Suppressor macrophage (primary cell): ENCODE measurements around the gene MDK.

Experiments used
- DNase-seq, 4 experiments: peaks; one replicate each; pipeline ENCODE4 v3.0.0-alpha.2; 2020 to 2022

Gene MDK

GRCh38 chr11:46383974-46384701 lies 2.7 kb downstream of the MDK start:
- DNase-seq, result no peak

- no peak for DNase-seq
These were observed 3.9 kb downstream of the MDK start for GRCh38 chr11:46385169-46386004.

DNA sequence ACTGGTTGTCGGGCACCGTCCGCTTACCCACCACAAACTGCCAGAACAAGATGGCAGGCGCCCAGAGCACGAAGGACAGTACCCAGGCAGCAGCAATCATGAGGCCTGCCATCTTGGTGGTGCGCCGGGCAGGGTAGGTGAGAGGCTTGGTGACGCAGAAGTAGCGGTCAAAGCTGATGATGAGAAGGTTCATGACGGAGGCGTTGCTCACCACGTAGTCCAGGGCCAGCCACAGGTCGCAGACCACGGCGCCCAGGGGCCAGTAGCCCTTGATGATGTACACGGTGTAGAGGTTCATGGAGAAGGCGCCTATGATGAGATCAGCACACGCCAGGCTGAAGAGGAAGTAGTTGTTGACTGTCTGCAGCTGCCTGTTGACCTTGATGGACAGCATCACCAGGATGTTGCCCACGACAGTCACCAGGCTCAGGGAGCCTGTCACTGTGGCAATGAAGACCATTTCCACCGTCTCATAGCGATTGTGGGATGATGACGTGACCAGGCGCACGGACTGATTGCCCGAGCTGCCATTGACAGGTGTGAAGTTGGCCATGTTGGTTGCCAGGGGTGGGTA lies 4.6 kb downstream of the MDK start:
- peak in 3 of 4 experiments; percentile 57 to 78 (median 59) for DNase-seq

DNA sequence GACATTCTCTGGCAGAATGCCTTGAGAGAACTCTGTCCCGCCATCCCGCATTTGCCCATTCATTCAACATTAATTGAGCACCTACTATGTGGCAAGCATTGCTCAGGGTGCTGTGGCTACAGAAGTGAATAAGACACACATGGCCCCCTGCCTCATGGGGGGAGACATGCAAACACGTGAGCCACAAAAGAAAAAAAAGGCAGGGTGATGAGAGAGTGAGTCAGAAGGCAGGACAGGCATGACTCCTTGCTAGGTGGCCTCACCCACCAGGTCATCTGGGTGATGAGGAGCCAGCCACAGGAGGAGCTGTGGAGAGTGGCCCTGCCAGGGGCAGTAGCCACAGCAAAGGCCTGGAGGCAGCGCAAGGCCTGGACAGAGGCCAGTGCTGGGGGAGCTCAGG lies 5.2 kb downstream of the MDK start:
- DNase-seq, result peak in 2 of 4 experiments; percentile 49 to 70

- no peak for DNase-seq
These were observed 6.0 kb downstream of the MDK start for GRCh38 chr11:46387456-46387855.

DNA sequence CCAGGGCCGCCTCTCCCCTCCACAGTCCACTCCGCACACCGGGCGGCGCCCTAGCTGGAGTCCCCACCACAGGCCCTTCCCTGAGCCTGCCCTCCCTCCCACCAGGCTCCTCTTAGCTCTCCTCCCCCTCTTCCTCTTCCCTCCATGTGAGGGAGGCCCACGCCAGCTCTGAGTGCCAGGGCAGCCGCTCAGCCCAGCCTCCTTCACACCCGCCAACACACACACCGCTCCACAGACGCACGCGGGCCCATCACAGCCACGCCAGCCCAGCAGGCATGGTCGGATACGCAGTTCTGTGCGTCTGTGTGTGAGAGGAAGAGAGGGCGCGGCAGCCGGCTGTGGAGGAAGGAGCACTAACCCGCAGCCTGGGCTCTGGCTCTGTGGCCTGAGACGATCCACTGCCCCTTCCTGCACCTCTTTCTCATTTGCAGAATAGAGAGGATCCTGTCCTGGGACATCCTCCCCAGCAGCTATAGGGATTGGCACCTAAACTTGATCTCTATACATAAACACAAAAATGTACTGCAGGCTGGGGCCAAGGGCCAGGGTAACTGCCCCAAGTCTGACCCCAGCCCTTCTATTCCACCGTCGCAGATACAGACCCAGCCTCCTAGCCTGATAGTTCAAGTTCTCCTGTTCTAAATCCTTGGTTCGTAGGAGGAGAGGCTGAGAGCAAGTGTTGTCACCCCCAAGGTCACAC lies 6.6 kb downstream of the MDK start:
- DNase-seq, result peak; percentile 78 to 90 (median 86)

DNA sequence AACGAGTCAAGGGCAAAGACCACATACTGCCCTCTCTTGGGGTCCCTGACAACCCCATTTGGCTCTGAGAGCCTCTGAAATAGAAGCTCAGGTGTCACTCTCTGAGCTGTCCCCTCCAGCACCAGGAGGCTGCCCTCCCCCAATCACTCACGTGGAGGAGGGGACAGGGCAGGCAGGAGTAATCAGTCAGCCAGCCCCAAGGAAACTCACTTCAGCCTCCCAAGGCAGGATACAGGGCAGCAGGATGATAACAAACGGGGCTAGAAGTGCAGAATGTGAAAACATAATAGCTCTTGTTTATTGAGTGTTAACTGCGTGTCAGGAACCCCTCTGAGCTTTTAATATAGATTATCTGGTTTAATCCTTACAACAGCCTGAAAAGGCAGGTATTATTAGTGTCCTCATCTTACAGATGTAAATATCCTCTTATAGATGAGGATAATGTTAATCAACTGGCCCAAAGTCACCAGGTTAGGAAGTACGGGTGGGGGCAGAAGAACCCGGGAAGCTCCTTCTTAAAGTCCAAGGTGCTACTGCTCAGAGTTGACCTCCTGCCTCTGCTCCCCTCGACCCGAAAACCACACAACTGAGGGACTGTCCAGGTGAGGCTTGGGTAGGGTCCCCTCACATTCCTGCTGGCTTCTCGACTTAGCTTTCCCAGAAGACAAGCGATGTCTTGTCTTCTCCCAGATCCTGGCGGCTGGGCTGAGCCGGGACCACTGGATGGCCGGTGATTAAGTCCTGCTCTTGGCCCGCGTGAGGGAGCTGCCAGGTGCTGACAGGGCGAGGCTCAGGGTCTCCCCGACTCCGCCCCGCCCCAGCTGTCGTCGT lies 7.4 kb downstream of the MDK start:
- no peak for DNase-seq

DNA sequence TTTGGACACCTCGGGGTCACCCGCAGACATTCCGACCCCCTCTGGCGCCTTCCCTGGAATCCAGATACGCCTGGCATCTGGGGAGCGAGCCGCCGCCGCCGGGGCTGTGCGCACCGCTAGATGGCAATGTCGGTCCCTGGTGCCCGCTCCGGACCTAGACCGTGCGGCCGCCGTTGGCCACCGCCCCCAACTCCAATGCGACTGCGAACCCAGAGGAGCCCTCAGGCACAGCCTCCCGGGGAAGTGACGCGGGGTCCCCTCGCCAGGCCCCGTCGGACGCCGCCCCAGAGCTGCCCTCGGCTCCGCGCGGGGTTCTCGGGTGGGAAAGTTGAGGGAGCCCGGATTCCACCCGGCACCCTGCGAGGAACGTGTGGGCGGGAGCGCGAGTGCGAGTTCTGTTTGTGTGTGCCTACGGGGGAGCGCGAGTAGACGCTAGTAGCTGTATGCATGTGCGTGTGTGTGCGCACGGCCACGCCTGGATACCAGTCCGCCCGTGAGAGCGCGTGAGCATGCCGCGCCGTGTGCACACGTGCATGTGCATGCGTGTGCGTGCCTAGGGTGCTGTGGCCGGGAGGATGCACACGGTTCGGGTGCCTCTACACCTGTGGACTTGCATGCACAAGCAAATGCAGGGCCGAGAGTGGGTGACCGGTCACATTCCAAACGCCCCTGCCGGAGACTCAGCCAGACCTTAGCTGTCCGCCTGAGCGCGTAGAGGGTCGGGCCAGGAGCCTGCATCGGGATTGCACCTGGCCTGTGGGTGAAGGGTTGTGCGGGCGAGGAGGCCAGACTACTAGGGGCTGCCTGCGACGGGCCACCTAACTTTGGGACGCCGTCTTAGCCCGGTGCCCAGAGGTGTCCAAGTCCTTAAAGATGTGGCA lies 8.2 kb downstream of the MDK start:
- peak; percentile 81 to 92 (median 84) for DNase-seq

- DNase-seq, result peak in 1 of 4 experiments; percentile 35
These were observed 9.1 kb downstream of the MDK start for GRCh38 chr11:46390331-46391171.

DNA sequence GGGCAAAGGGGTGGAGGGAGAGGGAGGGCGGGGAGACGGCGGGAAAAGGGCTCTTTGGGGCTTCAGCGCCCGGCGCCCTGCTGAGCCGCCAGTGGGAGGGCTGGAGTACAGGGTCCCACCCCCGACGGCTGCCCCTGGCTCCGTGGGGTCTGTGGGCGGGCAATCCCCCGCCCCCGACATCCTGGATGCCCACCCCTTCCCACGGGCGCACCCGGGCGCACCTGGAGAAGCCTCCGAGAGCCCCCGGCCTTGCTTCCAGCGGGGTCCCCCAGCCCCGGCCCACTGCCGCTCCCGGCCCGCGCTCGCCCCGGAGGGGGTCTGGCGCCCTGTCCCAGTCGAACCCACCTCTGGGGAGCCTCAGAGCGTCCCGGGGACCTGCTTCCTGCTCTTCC lies 9.7 kb downstream of the MDK start:
- DNase-seq, result no peak

DNA sequence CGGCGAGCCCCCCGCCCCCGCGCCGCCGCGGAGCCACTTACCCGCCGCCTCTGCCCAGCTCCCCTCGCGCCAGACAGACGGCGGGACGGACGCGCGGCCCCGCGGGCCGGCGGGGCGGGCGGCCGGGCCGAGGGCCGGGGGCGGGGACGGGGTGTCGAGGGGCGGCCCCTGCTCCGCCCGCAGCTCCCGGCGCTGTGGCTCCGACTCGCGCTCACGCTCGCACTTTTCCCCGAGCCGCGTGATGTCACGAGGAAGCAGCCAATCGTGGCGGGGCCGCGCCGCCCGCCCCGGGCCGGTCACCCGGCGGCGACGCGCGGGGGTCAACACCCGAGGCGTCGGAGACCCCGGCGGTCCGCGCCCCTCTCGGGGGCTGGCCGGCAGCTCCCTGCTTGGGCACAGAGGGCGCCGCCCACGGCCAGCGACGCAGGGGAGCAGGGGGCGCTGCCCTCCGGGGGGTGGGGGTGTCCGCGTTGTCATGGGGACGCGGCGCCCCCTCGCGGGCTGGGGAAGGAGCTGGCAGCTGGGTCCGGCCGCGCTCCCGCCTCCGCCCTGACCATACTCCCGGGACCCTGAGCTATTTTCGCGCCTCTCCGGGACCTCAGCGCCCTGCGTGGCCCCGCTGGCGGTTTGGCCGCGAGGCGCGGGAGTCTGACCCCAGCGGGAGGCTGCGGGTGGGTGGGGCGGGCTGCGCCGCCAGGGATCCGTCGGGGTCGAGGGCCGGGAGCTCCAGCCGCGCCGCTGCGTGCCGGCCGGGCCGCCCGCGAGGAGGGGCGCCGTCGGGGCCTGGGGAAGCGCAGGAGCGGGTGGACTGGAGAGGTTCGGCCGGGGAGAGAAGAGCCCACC lies 10.3 kb downstream of the MDK start, which contains the start of gene CHRM4:
Gene CHRM4 (minus strand): TSS at position 199 of the 843 bp plus-strand sequence. CDS start 5,219 bp downstream, outside the sequence.
- DNase-seq, result peak; percentile 49 to 76 (median 61)

GRCh38 chr11:46392421-46393230 lies 11.2 kb downstream of the MDK start:
- DNase-seq, result peak; percentile 88 to 95 (median 94)

DNA sequence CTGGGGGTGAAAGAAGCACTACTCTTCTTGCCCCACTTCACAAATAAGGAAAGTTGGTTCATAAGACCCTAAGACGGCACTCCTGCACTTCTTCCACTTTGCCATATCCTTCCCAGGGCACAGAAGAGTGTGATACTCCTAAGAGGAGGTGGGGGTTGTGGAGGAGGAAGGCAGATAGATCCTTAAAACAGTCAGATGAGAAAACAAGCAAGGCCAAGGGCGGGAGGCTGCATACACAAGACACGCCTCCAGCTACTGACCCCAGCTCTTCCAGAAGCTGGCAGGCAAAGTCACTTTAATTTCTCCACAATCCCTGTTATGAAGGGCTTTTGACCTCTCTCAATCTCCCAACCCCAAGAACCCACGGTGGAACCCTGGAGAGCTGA lies 11.8 kb downstream of the MDK start:
- no peak for DNase-seq

DNA sequence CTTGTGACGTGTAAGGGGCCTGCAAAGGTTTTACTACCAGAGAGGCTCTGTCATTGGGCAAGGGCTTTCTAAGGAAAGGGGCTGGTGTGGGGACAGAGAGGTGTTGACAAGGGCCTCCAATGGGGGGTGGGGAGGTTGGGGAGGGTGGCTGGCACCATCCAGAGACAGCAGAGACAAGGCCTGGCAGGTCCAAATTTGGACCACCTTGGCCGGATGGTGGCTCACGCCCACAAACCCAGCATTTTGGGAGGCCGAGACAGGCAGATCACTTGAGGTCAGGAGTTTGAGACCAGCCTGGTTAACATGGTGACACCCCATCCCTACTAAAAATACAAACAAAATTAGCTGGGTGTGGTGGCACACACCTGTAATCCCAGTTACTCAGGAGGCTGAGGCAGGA lies 12.3 kb downstream of the MDK start:
- DNase-seq, result no peak

- DNase-seq, result no peak
These were observed 16.1 kb downstream of the MDK start for GRCh38 chr11:46397526-46397925.

DNA sequence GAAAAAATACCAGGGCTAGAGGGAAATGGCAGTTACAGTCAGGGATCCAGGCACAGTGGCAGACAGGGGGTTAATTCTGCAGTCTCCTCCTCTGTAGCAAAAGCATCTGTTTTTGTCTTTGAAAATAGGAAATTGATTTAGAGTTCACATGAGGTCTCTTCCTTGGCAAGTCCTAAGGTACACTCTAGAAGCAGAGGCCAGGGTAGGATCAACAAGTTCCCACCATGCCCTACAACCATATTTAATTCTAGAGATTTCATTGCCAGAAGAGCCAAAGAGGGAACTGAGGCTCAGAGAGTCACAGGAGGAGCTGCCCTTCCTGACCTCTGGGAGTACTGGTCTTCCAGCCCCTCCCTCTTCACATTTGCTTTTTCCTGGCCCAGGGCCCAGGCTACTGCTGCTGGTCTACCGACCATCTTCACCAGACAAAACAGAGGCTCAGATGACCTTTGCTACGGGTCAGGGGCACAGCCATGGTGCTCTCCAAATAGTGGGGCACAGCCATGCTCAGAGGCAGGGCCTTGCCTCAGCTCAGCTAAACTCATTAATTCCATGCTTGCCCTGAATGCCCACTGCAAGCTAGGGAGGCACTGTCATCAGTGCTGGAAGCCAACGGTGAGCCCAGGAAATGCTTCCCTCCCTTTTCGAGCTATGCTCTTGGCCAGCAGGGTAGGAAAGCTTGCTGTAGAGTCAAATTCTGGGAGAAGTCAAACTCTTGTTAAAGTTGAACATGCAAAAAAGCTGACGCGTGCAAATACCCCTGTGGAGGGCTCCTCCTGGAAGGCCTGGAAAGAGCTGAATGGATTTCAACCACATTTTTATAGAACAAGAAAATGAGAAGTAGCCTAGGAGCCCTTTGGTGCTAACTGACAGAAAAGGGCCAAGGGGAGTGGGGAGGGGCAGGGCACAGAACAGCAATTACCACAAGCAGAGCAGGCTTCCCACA lies 21.8 kb downstream of the MDK start:
- no peak for DNase-seq
